ENCODE results near the gene GRM7. TPM values are rescaled to one million over a fixed set of nuclear protein-coding genes. Genes with fewer than 3 reads are reported as not detected.

The GRM7 gene
- total and polyA plus RNA-seq, 2 of the 4 experiments (the other 2 are of a cell fraction), result not detected

DNA sequence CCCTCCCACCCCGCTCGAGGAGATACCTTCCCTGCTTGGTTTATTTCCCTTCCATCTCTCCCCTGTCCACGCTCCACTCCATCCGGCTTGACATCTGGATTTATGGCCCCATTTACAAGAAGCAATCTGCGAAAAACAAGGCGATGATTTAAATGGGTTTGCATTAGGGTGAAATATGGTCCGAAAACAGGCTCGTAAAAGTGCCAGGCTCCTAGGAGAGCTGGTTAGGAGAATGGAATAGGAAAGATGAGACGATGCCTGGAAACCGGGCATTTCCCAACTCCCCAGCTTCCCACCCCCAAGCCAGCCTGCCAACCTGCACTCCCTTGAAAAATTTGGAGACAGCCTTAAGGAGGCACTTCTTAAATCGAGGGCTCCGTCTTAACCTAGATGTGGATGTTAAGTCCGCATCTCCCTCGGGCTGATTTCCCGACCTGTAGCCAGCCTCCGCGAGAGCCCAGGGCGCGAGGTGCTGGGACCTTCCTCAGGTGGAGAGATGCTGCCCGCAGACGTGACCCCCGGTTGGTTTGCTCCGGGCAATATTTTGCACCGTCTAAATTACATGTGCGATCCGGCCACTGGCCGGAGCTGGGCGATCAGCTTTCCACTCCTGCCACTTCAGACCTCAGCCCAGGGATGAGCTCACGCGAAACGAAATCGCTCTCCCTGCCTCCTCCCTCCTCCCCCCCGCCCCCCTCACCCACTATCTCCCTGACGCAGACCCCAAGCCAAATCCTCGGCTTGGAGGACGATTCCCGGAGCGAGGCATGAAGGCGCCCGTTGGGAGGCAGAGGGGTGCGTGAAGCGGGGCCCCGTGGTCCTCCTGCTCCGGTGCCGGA is 1.3 kb downstream of the GRM7 start:
- no peak overlapping the region for H3K14ac ChIP-seq (replicated peaks; ENCODE audit: low read depth, low read length)
- no peak overlapping the region for H3K4me3 ChIP-seq (ENCODE audit: insufficient read depth, low read depth, low read length)
- intact Hi-C loops (cut with micrococcal nuclease), result no loop called here
- H3K79me1 ChIP-seq (ENCODE audit: low read depth in 1 of 2, low read length in 2 of 2), result no peaks in the 10 kb centered on the region
- no peak overlapping the region for H4K5ac ChIP-seq (ENCODE audit: low read depth, low read length)
- no peaks in the 10 kb centered on the region for H3K9me1 ChIP-seq (ENCODE audit: insufficient read depth, low read length)
- H2BK5ac ChIP-seq (ENCODE audit: low read depth, low read length, poor library complexity, severe bottlenecking), result no peak overlapping the region
- H4K91ac ChIP-seq (ENCODE audit: insufficient read depth, low read depth, low read length), result no peak overlapping the region
- no peaks in the 10 kb centered on the region for H3K27me3 ChIP-seq (ENCODE audit: control insufficient read depth, insufficient read depth, low read length)
- H3K36me3 ChIP-seq (ENCODE audit: control insufficient read depth, insufficient read depth, low read length), result no peaks in the 10 kb centered on the region
- H3K9me3 ChIP-seq (ENCODE audit: control insufficient read depth, insufficient read depth, low read length), result peaks cover 17% of the 10 kb centered on the region
- POLR2A ChIA-PET (ENCODE audit: unreplicated experiment), result no interaction called here
- H3K56ac ChIP-seq (ENCODE audit: extremely low read depth, insufficient read depth, low read length), result no peak overlapping the region
- no peaks in the 10 kb centered on the region for H3K4me1 ChIP-seq (ENCODE audit: control insufficient read depth, insufficient read depth, low read length)
- no peak overlapping the region for H3K9ac ChIP-seq (ENCODE audit: low read depth, low read length)
- CTCF ChIA-PET, result no interaction called here
- dilution Hi-C loops (cut with HindIII; ENCODE audit: low sequenced_read_pairs, unreplicated experiment), result no loop called here
- no peak overlapping the region for H3K4me2 ChIP-seq (ENCODE audit: low read depth, low read length)
- no peak for ATAC-seq (ENCODE audit: low read depth)
- H4K20me1 ChIP-seq (ENCODE audit: insufficient read depth, low read length), result no peaks in the 10 kb centered on the region
- no peak overlapping the region for H2BK120ac ChIP-seq (ENCODE audit: low read depth, low read length)
- no peak overlapping the region for H2BK15ac ChIP-seq (ENCODE audit: low read depth, low read length)
- no peak for TF ChIP-seq RFX5 (IDR thresholded peaks at IDR 0.05; ENCODE audit: low read depth, low read length)
- no peak for TF ChIP-seq FOS (IDR thresholded peaks at IDR 0.05; ENCODE audit: low read depth, low read length)
- TF ChIP-seq BHLHE40 (IDR thresholded peaks at IDR 0.05; ENCODE audit: low read depth, low read length), result no peak
- no peak for TF ChIP-seq MXI1 (IDR thresholded peaks at IDR 0.05; ENCODE audit: borderline replicate concordance, low read depth, low read length)
- TF ChIP-seq POLR2A (IDR thresholded peaks at IDR 0.05; ENCODE audit: low read depth, low read length), result no peak
- no peak for TF ChIP-seq CHD1 (IDR thresholded peaks at IDR 0.05; ENCODE audit: low read depth, low read length)
- TF ChIP-seq ELK1 (IDR thresholded peaks at IDR 0.05; ENCODE audit: borderline replicate concordance, low read depth, low read length), result no peak
- TF ChIP-seq, protein P1, sequence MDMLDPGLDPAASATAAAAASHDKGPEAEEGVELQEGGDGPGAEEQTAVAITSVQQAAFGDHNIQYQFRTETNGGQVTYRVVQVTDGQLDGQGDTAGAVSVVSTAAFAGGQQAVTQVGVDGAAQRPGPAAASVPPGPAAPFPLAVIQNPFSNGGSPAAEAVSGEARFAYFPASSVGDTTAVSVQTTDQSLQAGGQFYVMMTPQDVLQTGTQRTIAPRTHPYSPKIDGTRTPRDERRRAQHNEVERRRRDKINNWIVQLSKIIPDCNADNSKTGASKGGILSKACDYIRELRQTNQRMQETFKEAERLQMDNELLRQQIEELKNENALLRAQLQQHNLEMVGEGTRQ (IDR thresholded peaks at IDR 0.05; ENCODE audit: low read depth, low read length), result no peak
- no peak for TF ChIP-seq NFE2L2 (IDR thresholded peaks at IDR 0.05; ENCODE audit: low read depth, low read length)
- TF ChIP-seq MAFK (IDR thresholded peaks at IDR 0.05; ENCODE audit: low read depth, low read length), result no peak
- TF ChIP-seq MAZ (IDR thresholded peaks at IDR 0.05; ENCODE audit: borderline replicate concordance, low read depth, low read length), result no peak
- TF ChIP-seq, protein P2, sequence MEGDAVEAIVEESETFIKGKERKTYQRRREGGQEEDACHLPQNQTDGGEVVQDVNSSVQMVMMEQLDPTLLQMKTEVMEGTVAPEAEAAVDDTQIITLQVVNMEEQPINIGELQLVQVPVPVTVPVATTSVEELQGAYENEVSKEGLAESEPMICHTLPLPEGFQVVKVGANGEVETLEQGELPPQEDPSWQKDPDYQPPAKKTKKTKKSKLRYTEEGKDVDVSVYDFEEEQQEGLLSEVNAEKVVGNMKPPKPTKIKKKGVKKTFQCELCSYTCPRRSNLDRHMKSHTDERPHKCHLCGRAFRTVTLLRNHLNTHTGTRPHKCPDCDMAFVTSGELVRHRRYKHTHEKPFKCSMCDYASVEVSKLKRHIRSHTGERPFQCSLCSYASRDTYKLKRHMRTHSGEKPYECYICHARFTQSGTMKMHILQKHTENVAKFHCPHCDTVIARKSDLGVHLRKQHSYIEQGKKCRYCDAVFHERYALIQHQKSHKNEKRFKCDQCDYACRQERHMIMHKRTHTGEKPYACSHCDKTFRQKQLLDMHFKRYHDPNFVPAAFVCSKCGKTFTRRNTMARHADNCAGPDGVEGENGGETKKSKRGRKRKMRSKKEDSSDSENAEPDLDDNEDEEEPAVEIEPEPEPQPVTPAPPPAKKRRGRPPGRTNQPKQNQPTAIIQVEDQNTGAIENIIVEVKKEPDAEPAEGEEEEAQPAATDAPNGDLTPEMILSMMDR (conservative IDR thresholded peaks at IDR 0.05; ENCODE audit: low read depth, low read length), result no peak
- TF ChIP-seq SMC3 (IDR thresholded peaks at IDR 0.05; ENCODE audit: low read depth, low read length), result no peak
- no peak for TF ChIP-seq RAD21 (IDR thresholded peaks at IDR 0.05; ENCODE audit: low read length)
- no peak overlapping the region for H2AK9ac ChIP-seq (replicated peaks; ENCODE audit: low read depth, low read length, poor library complexity)
- no peak overlapping the region for H3K4ac ChIP-seq (ENCODE audit: low read depth, low read length)
- in situ Hi-C loops (cut with MboI; ENCODE audit: low sequenced_read_pairs), result no loop called here
- H2AK5ac ChIP-seq (ENCODE audit: low read depth, low read length), result no peak overlapping the region
- H2BK20ac ChIP-seq (ENCODE audit: low read depth, low read length), result no peak overlapping the region
- WGBS, 2 experiments (ENCODE audit: extremely low coverage in 2 of 2, insufficient read length in 1 of 2), result 2% methylated on average over 15 of the region's 45 CpGs; no CpG with 5 or more reads in 1 of the 2 experiments
- no peak overlapping the region for H3K18ac ChIP-seq (ENCODE audit: low read depth, low read length)
- no peak overlapping the region for H3K27ac ChIP-seq (ENCODE audit: insufficient read depth, low read length)
- H4K8ac ChIP-seq (ENCODE audit: low read depth in 2 of 2, low read length in 2 of 2), result no peak overlapping the region
- no TSS peak for BruUV-seq (replicated peaks)
- H2AFZ ChIP-seq (replicated peaks; ENCODE audit: low read length, poor library complexity), result no peak overlapping the region
- H3K23ac ChIP-seq (ENCODE audit: low read depth, low read length), result no peak overlapping the region
- DNase-seq, result no peak

Data from IMR-90 (cell line).